Right lobe of liver (tissue), 4 donors: ENCODE data around the gene ZNF454.

Source experiments
- POLR2A ChIP-seq: fragments of 450-650 bp; IDR thresholded peaks from one replicate; pipeline ENCODE4 v1.6.1; 2017; ENCODE audit warnings: antibody characterized with exemption, mild to moderate bottlenecking
- TF ChIP-seq, protein P1 (sequence below), 4 donors: fragments of 200-600 bp in 3 of 4; fragments of 450-650 bp in 1 of 4; IDR thresholded peaks; one replicate each; pipeline versions ENCODE4 v1.5.1 to v1.8.0; 2016 to 2022; ENCODE audit warnings: antibody characterized with exemption in 4 of 4, mild to moderate bottlenecking in 2 of 4
- donor health status: DM: no; HTN: no; CAD: no.
- donor health status: DM: no; HTN: no; CAD: no.
- donor health status: DM: no; HTN: yes; CAD: no.

DNA sequence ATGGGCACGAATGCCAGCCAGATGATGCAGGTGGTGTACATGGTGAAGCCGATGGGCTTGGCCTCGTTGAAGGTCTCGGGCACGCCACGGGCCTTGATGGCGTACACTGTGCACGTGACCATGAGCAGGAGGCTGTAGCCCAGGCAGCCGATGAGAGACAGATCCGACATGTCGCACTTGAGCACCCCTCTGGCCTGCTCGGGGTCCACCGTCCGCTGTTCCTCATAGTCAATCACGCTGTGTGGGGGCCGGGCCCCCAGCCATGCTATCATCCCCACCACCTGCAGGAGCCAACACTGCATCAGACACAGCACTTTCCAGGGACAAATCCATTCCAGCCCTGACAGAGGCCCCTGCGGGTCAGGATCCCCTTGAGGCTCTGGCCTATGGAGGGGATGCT is 41.9 kb downstream of the ZNF454 start:
- TF ChIP-seq, protein P1, sequence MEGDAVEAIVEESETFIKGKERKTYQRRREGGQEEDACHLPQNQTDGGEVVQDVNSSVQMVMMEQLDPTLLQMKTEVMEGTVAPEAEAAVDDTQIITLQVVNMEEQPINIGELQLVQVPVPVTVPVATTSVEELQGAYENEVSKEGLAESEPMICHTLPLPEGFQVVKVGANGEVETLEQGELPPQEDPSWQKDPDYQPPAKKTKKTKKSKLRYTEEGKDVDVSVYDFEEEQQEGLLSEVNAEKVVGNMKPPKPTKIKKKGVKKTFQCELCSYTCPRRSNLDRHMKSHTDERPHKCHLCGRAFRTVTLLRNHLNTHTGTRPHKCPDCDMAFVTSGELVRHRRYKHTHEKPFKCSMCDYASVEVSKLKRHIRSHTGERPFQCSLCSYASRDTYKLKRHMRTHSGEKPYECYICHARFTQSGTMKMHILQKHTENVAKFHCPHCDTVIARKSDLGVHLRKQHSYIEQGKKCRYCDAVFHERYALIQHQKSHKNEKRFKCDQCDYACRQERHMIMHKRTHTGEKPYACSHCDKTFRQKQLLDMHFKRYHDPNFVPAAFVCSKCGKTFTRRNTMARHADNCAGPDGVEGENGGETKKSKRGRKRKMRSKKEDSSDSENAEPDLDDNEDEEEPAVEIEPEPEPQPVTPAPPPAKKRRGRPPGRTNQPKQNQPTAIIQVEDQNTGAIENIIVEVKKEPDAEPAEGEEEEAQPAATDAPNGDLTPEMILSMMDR (IDR thresholded peaks at IDR 0.05), result no peak
- no peak for TF ChIP-seq POLR2A
